VCaP (cell line): ENCODE data around the gene MARK3.

ENCODE experiments used
- H3K27ac ChIP-seq: fragments of 450-650 bp; 2 replicates; pipeline ENCODE4 v1.5.1; 2017
- CTCF ChIP-seq: fragments of 450-650 bp; conservative IDR thresholded peaks from 2 replicates; pipeline ENCODE4 v1.5.1; 2017; ENCODE audit warnings: mild to moderate bottlenecking, moderate library complexity

The MARK3 gene

GRCh38 chr14:103370087-103370486 is 15.1 kb upstream of the MARK3 start:
- no peak for TF ChIP-seq CTCF
- H3K27ac ChIP-seq: no peak overlapping the region

- no peak overlapping the region for H3K27ac ChIP-seq
- no peak for TF ChIP-seq CTCF
Measured at GRCh38 chr14:103372017-103372416, 13.2 kb upstream of the MARK3 start.

- no peak overlapping the region for H3K27ac ChIP-seq
- TF ChIP-seq CTCF: no peak
Measured at GRCh38 chr14:103372552-103373304, 12.5 kb upstream of the MARK3 start.

- no peak for TF ChIP-seq CTCF
- H3K27ac ChIP-seq: no peak overlapping the region
Measured at GRCh38 chr14:103374121-103374520, 11.1 kb upstream of the MARK3 start.

- TF ChIP-seq CTCF: no peak
- no peak overlapping the region for H3K27ac ChIP-seq
Measured at GRCh38 chr14:103377522-103378037, 7.6 kb upstream of the MARK3 start.

GRCh38 chr14:103378038-103378854 is 7.0 kb upstream of the MARK3 start:
- no peak overlapping the region for H3K27ac ChIP-seq
- TF ChIP-seq CTCF: no peak

- TF ChIP-seq CTCF: no peak
- no peak overlapping the region for H3K27ac ChIP-seq
Measured at GRCh38 chr14:103380719-103381377, 4.4 kb upstream of the MARK3 start.
